NCI-H1417 treated with DMSO at 0.1 percent for 48 hours (cell line): ENCODE results near the gene INHBE.
"Not testable (repeated sequence)": the region's sequence is repeated elsewhere in the genome, so short reads cannot be mapped to it uniquely, and the experiment has no call there.

Experiments used
- DNase-seq: peaks from one replicate; lab custom pipeline; 2025; lab: John Stamatoyannopoulos, UW

The INHBE gene

DNA sequence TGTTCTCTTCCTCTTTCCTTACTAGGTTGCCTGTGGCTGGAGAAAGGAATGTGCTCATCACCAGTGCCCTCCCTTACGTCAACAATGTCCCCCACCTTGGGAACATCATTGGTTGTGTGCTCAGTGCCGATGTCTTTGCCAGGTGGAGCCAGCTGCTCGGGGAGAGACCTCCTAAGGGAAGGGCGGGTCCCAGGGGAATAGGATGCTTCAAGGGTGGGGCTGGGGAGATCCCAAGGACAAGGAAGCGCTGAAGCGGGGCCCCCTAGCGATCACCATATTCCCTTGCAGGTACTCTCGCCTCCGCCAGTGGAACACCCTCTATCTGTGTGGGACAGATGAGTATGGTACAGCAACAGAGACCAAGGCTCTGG, 43.0 kb downstream of the INHBE start:
- DNase-seq: no peak

DNA sequence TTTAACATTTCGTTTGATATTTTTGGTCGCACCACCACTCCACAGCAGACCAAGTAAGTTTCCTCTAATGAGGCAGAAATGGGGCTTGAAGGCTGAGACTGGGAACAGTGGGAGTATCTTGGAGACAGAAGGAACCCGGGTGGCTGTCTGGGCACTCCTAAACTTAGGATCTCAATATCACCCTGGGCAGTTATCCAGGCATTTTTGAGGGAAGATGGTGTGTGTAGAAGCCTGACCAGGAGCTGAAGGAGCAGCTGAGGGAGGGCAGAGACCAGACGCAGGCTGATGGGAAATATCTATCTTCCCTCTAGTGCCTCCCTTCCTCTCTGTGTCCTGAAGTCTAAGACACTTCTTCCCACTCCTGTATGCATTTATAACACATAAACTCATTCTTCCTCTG, 43.5 kb downstream of the INHBE start:
- DNase-seq: no peak

- no peak for DNase-seq
Observed at GRCh38 chr12:57500213-57500612, 45.1 kb downstream of the INHBE start.

DNA sequence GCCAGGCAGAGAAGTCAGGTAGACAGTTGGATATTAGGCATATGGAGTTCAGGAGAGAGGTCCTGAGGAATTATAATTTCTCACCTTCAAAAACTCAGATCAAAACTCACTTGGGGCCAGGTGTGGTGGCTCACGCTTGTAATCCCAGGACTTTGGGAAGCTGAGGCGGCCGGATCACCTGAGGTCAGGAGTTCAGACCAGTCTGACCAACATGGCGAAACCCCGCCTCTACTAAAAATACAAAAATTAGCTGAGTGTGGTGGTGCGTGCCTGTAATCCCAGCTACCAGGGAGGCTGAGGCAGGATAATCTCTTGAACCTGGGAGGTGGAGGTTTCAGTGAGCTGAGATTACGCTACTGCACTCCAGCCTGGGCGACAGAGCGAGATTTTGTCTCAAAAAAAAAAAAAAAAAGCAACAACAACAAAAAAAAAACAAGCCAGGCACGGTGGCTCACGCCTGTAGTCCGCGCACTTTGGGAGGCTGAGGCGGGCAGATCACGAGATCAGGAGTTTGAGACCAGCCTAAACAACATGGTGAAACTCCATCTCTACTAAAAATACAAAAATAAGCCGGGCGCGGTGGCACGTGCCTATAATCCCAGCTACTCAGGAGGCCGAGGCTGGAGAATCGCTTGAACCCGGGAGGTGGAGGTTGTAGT, 47.3 kb downstream of the INHBE start:
- not testable (repeated sequence) for DNase-seq

DNA sequence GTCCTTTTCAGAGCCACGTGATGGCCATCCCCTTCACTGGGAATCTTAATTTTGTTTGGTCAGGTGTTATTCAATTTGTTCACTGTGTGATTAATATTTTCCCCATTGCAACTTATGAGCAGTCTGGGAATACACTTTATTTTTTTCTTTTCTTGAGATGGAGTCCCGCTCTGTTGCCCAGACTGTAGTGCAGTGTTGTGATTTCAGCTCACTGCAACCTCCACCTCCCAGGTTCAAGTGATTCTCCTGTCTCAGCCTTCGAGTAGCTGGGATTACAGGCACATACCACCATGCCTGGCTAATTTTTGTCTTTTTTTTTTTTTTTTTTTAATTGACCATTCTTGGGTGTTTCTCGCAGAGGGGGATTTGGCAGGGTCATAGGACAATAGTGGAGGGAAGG, 51.4 kb downstream of the INHBE start:
- not testable (repeated sequence) for DNase-seq
